Cerebellar nuclear complex (tissue), 1 donor: Measurements from ENCODE around the gene NOTCH1.

Source experiments
- DNase-seq, 2 experiments: peaks; one replicate each; lab custom pipeline; 2025; lab: John Stamatoyannopoulos, UW

NOTCH1 gene

GRCh38 chr9:136499935-136500910 is 45.6 kb downstream of the NOTCH1 start:
- no peak for DNase-seq

- DNase-seq, result peak in 1 of 2 experiments; percentile 11
Observed at GRCh38 chr9:136499071-136499934, 46.5 kb downstream of the NOTCH1 start.

- DNase-seq, result no peak
Observed at GRCh38 chr9:136497916-136498695, 47.7 kb downstream of the NOTCH1 start.

- DNase-seq, result no peak
Observed at GRCh38 chr9:136496801-136497620, 48.8 kb downstream of the NOTCH1 start.

- no peak for DNase-seq
Observed at GRCh38 chr9:136496181-136496580, 49.7 kb downstream of the NOTCH1 start.

- no peak for DNase-seq
Observed at GRCh38 chr9:136495238-136495800, 50.5 kb downstream of the NOTCH1 start.

GRCh38 chr9:136494531-136495215 is 51.2 kb downstream of the NOTCH1 start:
- DNase-seq, result no peak

GRCh38 chr9:136494012-136494411 is 51.8 kb downstream of the NOTCH1 start:
- no peak for DNase-seq

- no peak for DNase-seq
Observed at GRCh38 chr9:136493567-136493971, 52.3 kb downstream of the NOTCH1 start.

- DNase-seq, result no peak
Observed at GRCh38 chr9:136492978-136493522, 52.8 kb downstream of the NOTCH1 start.

GRCh38 chr9:136489731-136490130 is 56.1 kb downstream of the NOTCH1 start:
- no peak for DNase-seq

- peak in 1 of 2 experiments; percentile 31 for DNase-seq
Observed at GRCh38 chr9:136488247-136489214, 57.3 kb downstream of the NOTCH1 start.

- DNase-seq, result no peak
Observed at GRCh38 chr9:136487672-136488071, 58.2 kb downstream of the NOTCH1 start.

- DNase-seq, result no peak
Observed at GRCh38 chr9:136486823-136487620, 58.8 kb downstream of the NOTCH1 start.

GRCh38 chr9:136486131-136486530 is 59.7 kb downstream of the NOTCH1 start:
- no peak for DNase-seq

GRCh38 chr9:136485049-136486045 is 60.5 kb downstream of the NOTCH1 start:
- DNase-seq, result no peak
